K562 (cell line): ENCODE measurements around the gene GCK. TPM values are rescaled to one million over a fixed set of nuclear protein-coding genes. Genes with fewer than 3 reads are reported as not detected.

ENCODE experiments used
- ATAC-seq: fragments of 200-7000 bp; cut with Tn5 transposase; 3 replicates; pipeline ENCODE4 v1.9.1; 2020; ENCODE audit warnings: moderate library complexity
- BruUV-seq: library from RNA; stranded (reverse); fragments of 400-500 nt; replicated peaks from 2 replicates; lab custom pipeline; 2021; lab: Mats Ljungman, UMichigan
- CTCF ChIA-PET: fragments of 300-600 bp; formaldehyde crosslinking; extraction: SDS; loops from one replicate; lab custom pipeline; 2021; ENCODE audit warnings: low intra/inter-chr PET ratio; lab: Yijun Ruan, JAX
- POLR2A ChIA-PET: fragments of 300-600, 350-650 bp; sonication (Branson Sonifier 250); formaldehyde crosslinking; extraction: SDS; loops from one replicate; lab custom pipeline; 2021; ENCODE audit warnings: antibody characterized with exemption, inconsistent platforms; lab: Yijun Ruan, JAX
- DNase-seq, 4 experiments: peaks; one replicate each; pipeline versions ENCODE4 v3.0.0 to v3.0.0-alpha.2; 2011 to 2018; ENCODE audit warnings: low spot score in 3 of 4, mixed read lengths in 3 of 4; ENCODE audit errors: extremely low read depth in 1 of 4
- FAIRE-seq: peaks from 2 replicates; lab custom pipeline; 2011; peaks lifted over from hg19 to GRCh38; lab: Jason Lieb, UNC
- H2AFZ ChIP-seq: 2 replicates; pipeline ENCODE4 v1.6.0; 2011; ENCODE audit warnings: low read depth, low read length, control low read depth, inconsistent platforms
- H3K27ac ChIP-seq: fragments of 200-600 bp; 3 replicates; pipeline ENCODE4 v1.8.0; 2011; ENCODE audit warnings: low read depth, mild to moderate bottlenecking, control low read depth, inconsistent platforms, low read length, moderate library complexity, mixed read lengths; ENCODE audit errors: extremely low read depth
- H3K27me3 ChIP-seq, 2 experiments: fragments of 300-600 bp in 1 of 2; 2 replicates in 1 of 2; 3 replicates in 1 of 2; pipeline versions ENCODE4 v1.6.0 to v1.8.0; 2011; ENCODE audit warnings: inconsistent platforms in 2 of 2, low read length in 2 of 2, mild to moderate bottlenecking in 1 of 2, mixed read lengths in 1 of 2, moderate library complexity in 1 of 2; ENCODE audit not compliant: control insufficient read depth in 2 of 2, insufficient read depth in 2 of 2
- H3K36me3 ChIP-seq: fragments of 300-600 bp; 3 replicates; pipeline ENCODE4 v1.8.0; 2011; ENCODE audit warnings: mild to moderate bottlenecking, low read length, inconsistent platforms; ENCODE audit not compliant: control insufficient read depth, insufficient read depth
- H3K4me1 ChIP-seq, 2 experiments: fragments of 200-600 bp in 1 of 2; replicated peaks in 1 of 2; 2 replicates in 1 of 2; 3 replicates in 1 of 2; pipeline versions ENCODE4 v1.5.1 to v1.8.0; 2011; ENCODE audit warnings: inconsistent platforms in 2 of 2, low read length in 2 of 2, mild to moderate bottlenecking in 1 of 2, mixed read lengths in 1 of 2, moderate library complexity in 1 of 2; ENCODE audit not compliant: control insufficient read depth in 2 of 2, insufficient read depth in 2 of 2
- H3K4me2 ChIP-seq: 2 replicates; pipeline ENCODE4 v1.6.1; 2011; ENCODE audit warnings: low read length, control low read depth, inconsistent platforms, mixed read lengths; ENCODE audit not compliant: insufficient read depth
- H3K4me3 ChIP-seq: fragments of 200-600 bp; sonication (generic), shearing (Covaris generic); 2 replicates; pipeline ENCODE4 v1.5.1; 2016; ENCODE audit warnings: control low read depth, inconsistent platforms
- H3K79me2 ChIP-seq: fragments of 200-600 bp; 3 replicates; pipeline ENCODE4 v1.8.0; 2011; ENCODE audit warnings: low read length, inconsistent platforms; ENCODE audit not compliant: control insufficient read depth, insufficient read depth
- H3K9ac ChIP-seq, 2 experiments: 2 replicates each; pipeline versions ENCODE4 v1.6.0 to v1.6.1; 2011; ENCODE audit warnings: low read depth in 2 of 2, low read length in 2 of 2, control low read depth in 1 of 2, inconsistent platforms in 1 of 2, mild to moderate bottlenecking in 1 of 2, mixed read lengths in 1 of 2; ENCODE audit not compliant: insufficient read depth in 1 of 2
- H3K9me1 ChIP-seq: one replicate; pipeline ENCODE4 v1.6.0; 2011; ENCODE audit warnings: inconsistent platforms, mild to moderate bottlenecking, low read length, moderate library complexity; ENCODE audit not compliant: control insufficient read depth, insufficient read depth
- H3K9me3 ChIP-seq: replicated peaks from 2 replicates; pipeline ENCODE4 v1.5.1; 2011; ENCODE audit warnings: low read depth, low read length, inconsistent platforms; ENCODE audit not compliant: control insufficient read depth, insufficient read depth
- H4K20me1 ChIP-seq: replicated peaks from 2 replicates; pipeline ENCODE4 v1.6.1; 2011; ENCODE audit warnings: low read length, inconsistent platforms, mixed read lengths; ENCODE audit not compliant: control insufficient read depth, insufficient read depth
- PBX2 ChIP-seq, 2 experiments: IDR thresholded peaks in 1 of 2; conservative IDR thresholded peaks in 1 of 2; 2 replicates each; pipeline ENCODE4 v1.6.1; 2016; ENCODE audit warnings: low read depth in 2 of 2, mild to moderate bottlenecking in 1 of 2, missing compliant biosample characterization in 1 of 2, missing genetic modification characterization in 1 of 2, moderate library complexity in 1 of 2
- PKNOX1 ChIP-seq: fragments of 450-650 bp; IDR thresholded peaks from 2 replicates; pipeline ENCODE4 v1.6.1; 2016
- WGBS: fragments of 100-300 bp; shearing (Covaris generic); methylation state at CpG from one replicate; pipeline ENCODE4 v1.1.6; 2016; ENCODE audit warnings: low coverage, mixed read lengths; ENCODE audit not compliant: insufficient coverage; ENCODE audit errors: missing lambda C conversion rate; 5-methylcytosine and 5-hydroxymethylcytosine counted together
- in situ Hi-C: fragments of 300-500 bp; cut with MboI; formaldehyde crosslinking; loops from 4 replicates; pipeline ENCODE4 v1.15.0; 2018; ENCODE audit warnings: inconsistent platforms, mixed read lengths
- intact Hi-C: fragments of 100-400 bp; cut with micrococcal nuclease; formaldehyde crosslinking; loops from 2 replicates; pipeline ENCODE4 v1.14.2; 2022
- polyA plus RNA-seq, 8 experiments: library from polyadenylated mRNA; depleted of rRNA in 4 of 8; stranded (reverse) in 5 of 8; unstranded in 3 of 8; fragments of >200 nt; fragmentation: Nextera tagmentation in 2 of 8; fragmentation: Illumina TruSeq in 1 of 8; extraction: Ambion mirVana in 2 of 8; extraction: Trizol in 1 of 8; gene quantifications; 2 replicates each; pipeline versions ENCODE4 v1.2.1 to v1.2.3, GENCODE V29; 2011 to 2014; ENCODE audit warnings: inconsistent platforms in 1 of 8, missing spikeins in 1 of 8
- total RNA-seq, 7 experiments: library from RNA; depleted of rRNA in 6 of 7; stranded (reverse); fragments of >200 nt in 6 of 7; fragmentation: Illumina TruSeq in 2 of 7; extraction: Trizol in 2 of 7; gene quantifications; 2 replicates each; pipeline versions ENCODE4 v1.2.1 to v1.2.3, GENCODE V29; 2011 to 2021; ENCODE audit warnings: low replicate concordance in 1 of 7
- TF ChIP-seq, protein P1 (sequence below): sonication (generic); IDR thresholded peaks from 2 replicates; pipeline ENCODE4 v1.6.1; 2016
- TF ChIP-seq, protein P2 (sequence below): fragments of 250-450 bp; sonication (Bioruptor Pico); IDR thresholded peaks from 2 replicates; pipeline ENCODE4 v1.8.0; 2022; ENCODE audit warnings: inconsistent platforms

GCK gene
- total and polyA plus RNA-seq, 9 of the 15 experiments (the other 6 are each of a cell fraction or from before 2014, with no cell fraction given): 0.11 to 0.55 (median 0.16) TPM; not detected in 3

DNA sequence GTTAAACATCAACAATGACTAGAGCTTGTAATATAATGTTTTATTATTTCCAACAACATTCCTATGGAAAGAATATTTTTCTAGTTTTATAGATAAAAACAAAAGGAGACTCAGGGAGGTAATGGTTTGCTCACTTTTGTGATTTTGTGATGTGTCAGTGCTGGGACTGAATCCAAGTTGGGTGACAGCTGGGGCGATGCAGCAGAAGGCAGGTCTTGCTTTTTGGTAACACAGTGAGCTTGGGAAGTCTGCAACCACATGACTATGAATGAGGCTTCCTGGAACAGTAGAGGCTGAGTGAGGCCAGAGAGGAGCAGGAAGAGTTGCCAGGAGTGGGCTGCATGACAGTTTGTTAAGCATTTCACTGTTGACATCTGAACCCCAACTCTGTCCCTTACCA is 6.7 kb upstream of the GCK start:
- Histone ChIP-seq H3K9ac (no peak overlapping the region), H3K4me1 (peaks cover 2 to 3% of the 10 kb centered on the region in 2 experiments; a peak in 3 of 5 replicates), H4K20me1 (no peaks in the 10 kb centered on the region), H3K4me3 (no peak overlapping the region), H3K27ac (no peak overlapping the region), H3K9me3 (no peaks in the 10 kb centered on the region)
- WGBS: 0% methylated on average over 1 of the region's 1 CpG
- FAIRE-seq: no peak
- POLR2A ChIA-PET: interaction anchor here (0.6 to 2.0 kb wide), 5 partner anchors 8 to 129 kb away, joined by 3 to 6 read pairs (median 4); no protein-coding TSS in a partner anchor
- TF ChIP-seq, protein P1, sequence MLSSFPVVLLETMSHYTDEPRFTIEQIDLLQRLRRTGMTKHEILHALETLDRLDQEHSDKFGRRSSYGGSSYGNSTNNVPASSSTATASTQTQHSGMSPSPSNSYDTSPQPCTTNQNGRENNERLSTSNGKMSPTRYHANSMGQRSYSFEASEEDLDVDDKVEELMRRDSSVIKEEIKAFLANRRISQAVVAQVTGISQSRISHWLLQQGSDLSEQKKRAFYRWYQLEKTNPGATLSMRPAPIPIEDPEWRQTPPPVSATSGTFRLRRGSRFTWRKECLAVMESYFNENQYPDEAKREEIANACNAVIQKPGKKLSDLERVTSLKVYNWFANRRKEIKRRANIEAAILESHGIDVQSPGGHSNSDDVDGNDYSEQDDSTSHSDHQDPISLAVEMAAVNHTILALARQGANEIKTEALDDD: no peak
- TF ChIP-seq PKNOX1 (peak; percentile 76), PBX2 (CRISPR knock-in tag; IDR thresholded peaks at IDR 0.05; ENCODE audit: low read depth) (no peak), PBX2 (tag; conservative IDR thresholded peaks at IDR 0.05; ENCODE audit: low read depth) (0 out of 2 replicates have a peak, but pooled peaks have one; percentile 35)
- TF ChIP-seq, protein P2, sequence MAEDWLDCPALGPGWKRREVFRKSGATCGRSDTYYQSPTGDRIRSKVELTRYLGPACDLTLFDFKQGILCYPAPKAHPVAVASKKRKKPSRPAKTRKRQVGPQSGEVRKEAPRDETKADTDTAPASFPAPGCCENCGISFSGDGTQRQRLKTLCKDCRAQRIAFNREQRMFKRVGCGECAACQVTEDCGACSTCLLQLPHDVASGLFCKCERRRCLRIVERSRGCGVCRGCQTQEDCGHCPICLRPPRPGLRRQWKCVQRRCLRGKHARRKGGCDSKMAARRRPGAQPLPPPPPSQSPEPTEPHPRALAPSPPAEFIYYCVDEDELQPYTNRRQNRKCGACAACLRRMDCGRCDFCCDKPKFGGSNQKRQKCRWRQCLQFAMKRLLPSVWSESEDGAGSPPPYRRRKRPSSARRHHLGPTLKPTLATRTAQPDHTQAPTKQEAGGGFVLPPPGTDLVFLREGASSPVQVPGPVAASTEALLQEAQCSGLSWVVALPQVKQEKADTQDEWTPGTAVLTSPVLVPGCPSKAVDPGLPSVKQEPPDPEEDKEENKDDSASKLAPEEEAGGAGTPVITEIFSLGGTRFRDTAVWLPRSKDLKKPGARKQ (CRISPR knock-in tag): no peak
- TF ChIP-seq, all 486 proteins: peak for 2
- no peak for ATAC-seq
- Histone ChIP-seq H2AFZ (no peak overlapping the region), H3K4me2 (no peak overlapping the region), H3K9me1 (no peaks in the 10 kb centered on the region), H3K79me2 (peaks cover 1% of the 10 kb centered on the region; the same call in 2 of the 3 replicates), H3K27me3 (no peaks in the 10 kb centered on the region), H3K36me3 (no peaks in the 10 kb centered on the region)
- in situ Hi-C loops (no loop called here), intact Hi-C loops (loop anchor here (1.0 to 5.0 kb wide), 4 partner anchors 49 to 123 kb away; no protein-coding TSS in a partner anchor)
- CTCF ChIA-PET: interaction anchor here (1.0 kb wide), 1 partner anchor 64 kb away, joined by 4 read pairs; no protein-coding TSS in a partner anchor
- no TSS peak for BruUV-seq
- no peak for DNase-seq
